GM11168 (cell line): ENCODE measurements around the gene SLIT3.

Experiments
- in situ Hi-C: fragments of 300-500 bp; cut with MboI; formaldehyde crosslinking; loops from one replicate; pipeline ENCODE4 v1.12.0; 2022; ENCODE audit warnings: low sequenced_read_pairs; ENCODE audit not compliant: unreplicated experiment

SLIT3 gene

GRCh38 chr5:169052207-169052606, 248.7 kb downstream of the SLIT3 start:
- in situ Hi-C loops: no loop called here

DNA sequence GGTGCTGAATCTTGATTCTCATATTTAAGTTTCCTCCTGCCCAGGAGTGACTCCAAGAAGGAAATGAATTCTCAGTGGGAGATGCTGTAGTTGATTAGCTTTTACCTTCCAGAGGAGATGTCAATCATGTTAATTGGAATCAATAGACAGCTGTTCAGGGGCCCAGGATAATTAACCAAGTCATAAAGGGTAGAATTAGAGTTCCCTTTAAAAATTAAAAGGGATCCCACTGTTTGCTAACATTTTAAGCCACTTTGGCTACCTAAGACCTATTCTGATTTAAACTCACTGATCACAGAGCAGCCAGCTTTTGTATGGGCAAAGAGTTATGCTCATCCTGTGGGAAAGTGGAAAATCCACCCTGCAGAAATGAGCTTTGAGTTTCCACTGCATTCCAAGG, 249.6 kb downstream of the SLIT3 start:
- in situ Hi-C loops: no loop called here

DNA sequence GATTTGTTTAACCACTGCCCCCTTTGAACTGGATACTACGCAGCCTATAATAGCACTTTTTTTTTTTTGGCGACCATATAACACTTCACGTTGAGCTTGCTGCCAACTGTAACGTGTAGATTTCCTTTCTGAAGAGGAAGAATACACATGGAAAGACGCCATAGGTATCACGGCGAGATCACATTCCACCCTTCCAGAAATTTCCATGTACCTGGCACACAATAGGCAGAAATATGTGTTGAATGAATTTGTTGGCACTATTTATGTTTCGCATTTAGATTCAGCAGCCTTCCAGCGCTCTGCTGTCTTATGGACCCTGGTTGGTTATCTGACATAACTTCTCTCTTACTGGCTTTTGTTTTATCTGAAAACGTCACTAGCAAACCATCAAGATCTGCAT, 250.3 kb downstream of the SLIT3 start:
- in situ Hi-C loops: no loop called here

GRCh38 chr5:169050146-169050571, 250.8 kb downstream of the SLIT3 start:
- in situ Hi-C loops: no loop called here

DNA sequence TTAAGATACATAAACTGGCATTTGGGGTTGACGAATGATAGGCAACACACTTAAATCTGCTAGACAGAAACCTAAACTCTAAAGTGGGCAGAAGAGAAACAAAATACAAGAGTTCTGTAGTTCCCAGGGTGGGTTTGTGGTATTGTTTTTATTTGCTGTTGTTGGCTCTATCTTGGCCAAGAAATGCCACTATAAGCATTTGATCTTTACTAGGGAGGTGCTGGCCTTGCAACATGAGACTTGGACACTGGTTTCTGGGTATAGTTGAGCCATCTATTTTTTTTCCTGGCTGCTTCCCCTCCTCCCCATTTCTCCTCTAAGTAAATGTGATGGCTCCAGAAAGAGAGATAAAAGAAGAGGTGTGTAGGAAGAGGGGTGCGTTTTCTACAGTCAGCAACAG, 251.2 kb downstream of the SLIT3 start:
- in situ Hi-C loops: no loop called here

- in situ Hi-C loops: no loop called here
Observed at GRCh38 chr5:169048181-169049125, 252.5 kb downstream of the SLIT3 start.

DNA sequence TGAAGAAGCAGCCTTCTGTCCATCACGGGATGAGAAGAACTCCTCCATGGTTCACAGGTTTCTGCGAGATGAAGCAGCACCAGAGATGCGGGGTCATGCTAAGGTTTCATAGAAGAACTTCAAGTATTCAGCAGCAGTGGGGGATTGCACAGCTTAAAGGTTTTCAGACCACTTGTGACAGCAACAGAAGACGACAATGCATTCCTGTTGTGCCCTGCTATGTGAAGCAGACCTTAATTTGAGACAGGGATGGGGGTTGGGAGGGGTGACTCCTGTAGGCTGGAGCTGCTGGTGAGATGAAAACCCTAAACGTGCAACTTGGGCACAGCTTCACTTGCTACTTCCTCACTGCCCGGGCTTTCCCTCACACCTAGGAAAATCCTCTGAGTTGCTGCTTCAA, 256.0 kb downstream of the SLIT3 start:
- in situ Hi-C loops: no loop called here

GRCh38 chr5:169041180-169041579, 259.8 kb downstream of the SLIT3 start:
- in situ Hi-C loops: no loop called here

- in situ Hi-C loops: no loop called here
Observed at GRCh38 chr5:169039592-169039991, 261.3 kb downstream of the SLIT3 start.

- in situ Hi-C loops: no loop called here
Observed at GRCh38 chr5:169037466-169037865, 263.5 kb downstream of the SLIT3 start.

DNA sequence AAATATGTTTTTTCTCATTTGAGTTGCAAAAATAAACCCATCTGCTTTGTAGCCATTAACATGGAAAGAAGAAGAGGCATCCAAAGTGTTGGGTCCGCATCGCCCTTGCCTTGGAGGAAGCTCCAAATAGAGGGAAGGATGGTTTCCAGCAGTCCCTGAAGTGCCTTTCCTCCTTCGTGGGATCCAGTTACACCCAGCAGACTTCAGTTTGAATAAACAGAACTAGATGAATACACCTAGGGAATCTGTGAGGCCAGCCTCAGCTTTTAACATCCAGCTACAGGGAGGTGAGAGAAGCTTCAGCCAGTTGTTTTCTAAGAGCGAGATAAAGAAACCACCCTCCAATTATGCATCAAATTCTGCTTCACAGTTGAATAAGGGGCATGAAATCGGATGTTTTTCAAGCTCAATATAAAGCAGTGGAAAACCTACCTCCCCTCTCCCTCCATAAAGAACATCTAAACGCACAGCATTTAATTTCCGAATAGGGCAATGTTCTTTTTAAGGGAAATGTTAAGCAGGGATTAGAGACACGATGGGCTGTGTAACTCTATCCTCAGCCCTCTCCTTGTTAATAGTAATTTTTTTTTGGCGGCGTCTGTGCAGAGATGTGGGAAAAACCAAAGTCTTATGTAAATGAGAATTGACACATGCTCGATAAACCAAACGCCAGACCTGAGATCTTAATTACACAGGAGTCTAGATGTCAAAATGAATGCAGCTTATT, 264.7 kb downstream of the SLIT3 start:
- in situ Hi-C loops: no loop called here

GRCh38 chr5:169029661-169030274, 271.2 kb downstream of the SLIT3 start:
- in situ Hi-C loops: no loop called here

DNA sequence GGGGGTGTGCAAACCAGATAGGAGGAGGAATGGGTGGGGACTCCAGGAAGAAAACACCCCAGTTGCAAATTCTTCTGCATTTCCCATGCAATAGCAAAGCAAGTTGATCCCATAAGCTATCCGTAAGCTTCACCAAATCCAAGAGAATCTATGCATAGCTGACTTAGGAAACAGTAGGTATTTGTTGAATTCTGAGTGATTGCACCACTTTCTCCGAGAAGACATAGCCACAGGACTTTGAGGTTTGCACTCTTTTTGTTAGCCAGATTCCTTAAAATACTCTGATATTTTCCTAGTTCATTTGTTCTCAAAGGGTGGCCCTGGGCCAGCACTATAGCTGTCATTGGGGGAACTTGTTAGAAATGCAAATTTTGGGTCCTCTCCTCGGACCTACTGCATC, 271.9 kb downstream of the SLIT3 start:
- in situ Hi-C loops: no loop called here

DNA sequence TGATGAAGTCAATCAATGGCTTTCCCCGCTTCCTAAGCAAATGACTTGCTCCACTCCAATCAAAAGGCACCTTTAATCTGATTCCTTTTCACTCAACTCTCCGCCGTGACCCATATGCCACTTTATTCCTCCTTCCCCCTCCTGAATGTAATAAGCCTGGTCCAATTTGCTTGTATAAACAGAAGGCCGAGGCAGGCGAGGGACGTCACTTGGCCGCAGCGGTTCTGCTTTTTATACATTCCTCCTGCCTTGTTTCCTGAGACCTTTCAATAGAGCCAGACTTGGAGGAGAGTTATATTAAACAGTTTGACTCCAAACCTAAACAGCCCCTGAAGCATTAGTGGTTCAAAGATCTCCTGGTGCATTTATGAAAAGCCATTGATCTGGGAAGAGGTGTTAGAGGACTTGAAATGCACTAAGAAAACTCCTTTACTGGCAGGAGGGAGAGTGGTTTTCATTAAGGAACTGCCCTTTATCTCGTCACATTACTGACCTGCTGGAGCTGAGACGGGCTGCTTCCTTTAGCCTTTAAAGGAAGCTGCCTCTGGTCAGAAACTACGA, 273.4 kb downstream of the SLIT3 start:
- in situ Hi-C loops: no loop called here

GRCh38 chr5:169025491-169025890, 275.4 kb downstream of the SLIT3 start:
- in situ Hi-C loops: no loop called here

- in situ Hi-C loops: no loop called here
Observed at GRCh38 chr5:169024421-169024820, 276.5 kb downstream of the SLIT3 start.

DNA sequence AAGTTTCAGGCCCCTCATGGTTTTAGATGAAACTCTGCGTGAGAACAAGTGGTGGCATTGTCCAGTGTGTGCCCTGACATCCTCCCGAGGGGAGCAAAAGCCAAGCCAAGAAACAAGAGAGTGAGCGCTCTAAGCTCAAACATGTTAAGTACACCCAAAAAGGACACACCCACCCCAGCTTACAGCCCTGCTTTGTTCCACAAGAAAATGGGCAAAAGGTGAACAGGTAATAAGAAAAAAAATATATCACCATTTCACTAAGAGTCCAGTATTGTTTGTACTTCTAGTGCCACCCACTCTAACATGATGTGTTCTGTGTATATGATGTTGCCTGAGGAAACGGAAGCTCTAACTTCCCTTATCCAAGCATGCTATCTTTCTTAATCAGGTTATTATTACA, 278.2 kb downstream of the SLIT3 start:
- in situ Hi-C loops: no loop called here

DNA sequence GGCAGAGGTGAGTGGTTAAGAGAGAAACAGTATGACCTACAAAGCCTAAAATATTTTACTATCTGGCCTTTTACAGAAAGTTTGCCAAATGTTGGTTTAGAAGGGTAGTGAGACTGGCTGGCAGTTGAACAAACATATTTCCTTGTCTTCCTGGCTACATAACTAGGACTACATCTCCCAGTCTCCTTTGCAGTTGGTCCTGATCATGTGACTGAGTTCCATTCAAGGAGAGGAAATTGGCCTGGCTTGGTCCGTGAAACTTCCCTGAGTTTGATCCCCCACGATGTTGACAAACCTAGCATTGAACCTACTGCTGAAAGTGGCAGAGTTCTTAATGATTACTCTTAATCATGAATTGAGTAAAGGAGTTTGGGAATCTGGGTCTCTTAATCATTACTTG, 280.8 kb downstream of the SLIT3 start:
- in situ Hi-C loops: no loop called here

GRCh38 chr5:169018925-169019324, 282.0 kb downstream of the SLIT3 start:
- in situ Hi-C loops: no loop called here

DNA sequence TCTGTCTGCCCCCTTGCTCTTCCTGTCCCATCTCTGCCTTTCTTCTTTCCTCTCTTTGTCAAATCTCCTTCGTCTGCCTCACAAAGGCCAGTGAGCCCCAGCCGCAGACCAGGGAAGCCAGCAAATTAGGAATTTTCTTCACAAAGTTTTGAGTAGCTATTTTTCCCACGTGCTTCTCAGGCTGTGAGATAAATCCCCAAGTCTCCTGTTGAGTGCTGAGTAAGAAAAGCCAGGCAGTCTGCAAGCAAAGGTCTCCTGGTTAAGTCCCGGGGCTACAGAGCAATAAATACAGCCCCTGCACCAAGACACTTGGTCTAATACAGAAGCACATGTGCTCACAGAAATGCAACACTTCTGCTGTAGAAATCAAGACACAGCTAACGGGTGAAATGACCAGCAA, 284.9 kb downstream of the SLIT3 start:
- in situ Hi-C loops: no loop called here

GRCh38 chr5:169013846-169014245, 287.1 kb downstream of the SLIT3 start:
- in situ Hi-C loops: no loop called here
